AG10803 (cell line): ENCODE data around the gene CLEC16A.

Source experiments
- DNase-seq: peaks from one replicate; pipeline ENCODE4 v3.0.0; 2010; ENCODE audit warnings: low read depth
- H3K4me3 ChIP-seq: 2 replicates; pipeline ENCODE4 v1.5.1; 2011; ENCODE audit warnings: mild to moderate bottlenecking, low read length, control low read depth
- CTCF ChIP-seq: conservative IDR thresholded peaks from 2 replicates; pipeline ENCODE4 v1.5.1; 2011; ENCODE audit warnings: mild to moderate bottlenecking, low read length, control low read depth, inconsistent platforms

CLEC16A gene

DNA sequence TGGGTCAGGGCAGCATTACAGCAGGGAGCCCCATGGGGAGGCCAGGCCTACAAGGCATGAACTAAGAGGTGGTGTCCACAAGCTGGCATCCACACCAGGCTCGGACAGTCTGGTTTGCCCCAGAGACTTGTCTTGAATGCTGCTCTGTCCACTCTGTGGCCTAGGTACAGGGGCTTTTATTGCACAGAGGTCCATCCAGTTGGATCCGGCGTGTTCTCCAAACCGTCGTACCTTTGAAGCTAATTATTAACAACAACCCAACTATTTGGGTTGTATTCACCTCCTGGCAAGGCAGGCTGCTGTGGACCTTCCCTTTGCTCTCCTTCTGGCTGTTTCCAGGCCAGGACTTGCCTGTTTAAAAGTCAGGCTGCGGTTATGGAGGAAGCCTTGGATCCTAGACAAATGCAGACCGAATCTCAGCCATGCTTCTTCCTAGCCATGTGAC, 123.4 kb downstream of the CLEC16A start:
- no peak for TF ChIP-seq CTCF
- DNase-seq = no peak

GRCh38 chr16:11071829-11072228, 127.5 kb downstream of the CLEC16A start:
- H3K4me3 ChIP-seq = no peak overlapping the region
- no peak for DNase-seq
- no peak for TF ChIP-seq CTCF

More for the DNA sequence above, 123.4 kb downstream of the CLEC16A start:
- H3K4me3 ChIP-seq = no peak overlapping the region

DNA sequence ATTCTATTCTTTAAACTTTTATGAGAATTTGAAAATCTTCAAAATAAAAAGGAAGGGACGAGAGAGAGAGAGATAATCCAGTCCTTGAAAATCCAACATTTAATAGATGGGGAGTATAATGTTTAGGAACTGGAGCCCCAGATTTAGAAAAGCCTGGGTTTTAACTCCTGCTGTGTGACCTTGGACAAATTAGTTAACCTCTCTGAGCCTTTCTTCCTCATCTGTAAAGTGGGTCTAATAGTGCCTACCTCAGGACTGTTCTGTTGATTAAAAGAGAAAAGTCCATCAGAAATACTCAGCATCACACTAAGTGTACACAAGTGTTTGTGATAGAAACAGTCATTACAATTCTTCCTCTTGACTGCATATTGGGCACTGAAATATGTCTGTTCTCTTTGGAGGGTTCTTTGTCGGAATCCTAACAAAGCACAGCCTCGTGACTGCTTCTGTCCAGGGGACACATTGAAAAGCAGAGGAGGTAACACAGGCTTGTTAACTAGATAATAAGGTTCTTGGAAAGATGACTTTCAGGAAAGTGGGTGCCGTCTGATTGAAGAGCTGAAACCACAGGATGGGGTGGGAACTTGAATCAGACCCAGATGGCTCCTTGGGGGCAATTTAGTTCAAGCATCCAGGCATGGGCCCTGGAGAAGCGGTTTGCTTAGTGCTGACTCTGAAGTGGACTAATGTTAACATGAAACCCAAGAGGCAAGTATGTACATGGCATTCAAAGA, 128.2 kb downstream of the CLEC16A start:
- no peak for DNase-seq
- H3K4me3 ChIP-seq = no peak overlapping the region
- TF ChIP-seq CTCF = no peak

GRCh38 chr16:11073407-11073999, 129.1 kb downstream of the CLEC16A start:
- H3K4me3 ChIP-seq = no peak overlapping the region
- DNase-seq = no peak
- TF ChIP-seq CTCF = no peak

DNA sequence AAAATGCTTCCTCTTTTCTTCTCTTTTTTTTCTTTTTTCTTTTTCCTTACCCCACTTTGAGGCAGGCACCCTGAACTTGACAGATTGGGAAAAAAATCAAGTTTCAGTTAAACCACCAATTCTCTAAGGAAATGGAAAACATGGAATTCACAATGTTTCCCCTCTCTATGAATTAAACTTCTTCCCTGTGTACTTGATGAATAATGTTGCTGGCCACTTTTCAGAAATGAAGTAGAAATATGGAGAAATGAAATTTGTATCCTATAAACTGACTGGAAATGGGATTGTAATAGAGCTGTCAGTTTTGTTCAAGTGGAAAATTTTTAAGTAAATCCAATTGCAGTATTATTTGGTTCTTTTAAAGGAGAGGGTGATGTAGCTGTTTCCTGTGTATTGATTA, 129.8 kb downstream of the CLEC16A start:
- no peak for DNase-seq
- no peak overlapping the region for H3K4me3 ChIP-seq
- no peak for TF ChIP-seq CTCF

DNA sequence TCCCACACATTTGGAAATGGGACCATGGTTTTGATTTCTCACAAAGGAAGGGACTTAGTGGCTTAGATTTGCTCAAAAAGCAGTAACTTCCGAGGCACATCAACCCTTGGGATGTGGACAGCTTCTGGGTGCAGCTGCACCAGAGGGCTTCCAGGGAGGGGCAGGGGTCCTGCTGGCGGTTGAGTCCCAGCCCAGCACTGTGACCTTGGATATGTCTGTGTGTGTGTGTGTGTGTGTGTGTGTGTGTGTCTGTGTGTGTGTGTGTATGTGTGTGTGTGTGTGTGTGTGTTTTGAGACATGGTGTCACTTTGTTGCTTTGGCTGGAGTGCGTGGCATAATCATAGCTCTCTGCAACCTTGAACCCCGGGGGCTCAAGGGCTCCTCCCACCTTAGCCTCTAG, 130.8 kb downstream of the CLEC16A start:
- no peak for TF ChIP-seq CTCF
- no peak overlapping the region for H3K4me3 ChIP-seq
- no peak for DNase-seq
